ENCODE data around the gene CD300C.

Gene CD300C

GRCh38 chr17:74547736-74548135, 1.8 kb upstream of the CD300C start:
- no peak for TF ChIP-seq CTCF (IDR thresholded peaks at IDR 0.05; ENCODE audit: extremely low read depth, missing control alignments)
- DNase-seq (ENCODE audit: low spot score), result no peak

GRCh38 chr17:74547264-74547663, 1.3 kb upstream of the CD300C start:
- no peak for DNase-seq (ENCODE audit: low spot score)
- no peak for TF ChIP-seq CTCF (IDR thresholded peaks at IDR 0.05; ENCODE audit: extremely low read depth, missing control alignments)

GRCh38 chr17:74546586-74546985, 671 bp upstream of the CD300C start:
- TF ChIP-seq CTCF (IDR thresholded peaks at IDR 0.05; ENCODE audit: extremely low read depth, missing control alignments), result no peak
- no peak for DNase-seq (ENCODE audit: low spot score)

- no peak for DNase-seq (ENCODE audit: low spot score)
- TF ChIP-seq CTCF (IDR thresholded peaks at IDR 0.05; ENCODE audit: extremely low read depth, missing control alignments), result no peak
Observed at GRCh38 chr17:74544991-74545842, 698 bp downstream of the CD300C start.

GRCh38 chr17:74543891-74544760, 1.8 kb downstream of the CD300C start:
- DNase-seq (ENCODE audit: low spot score), result no peak
- TF ChIP-seq CTCF (IDR thresholded peaks at IDR 0.05; ENCODE audit: extremely low read depth, missing control alignments), result no peak

- no peak for DNase-seq (ENCODE audit: low spot score)
- TF ChIP-seq CTCF (IDR thresholded peaks at IDR 0.05; ENCODE audit: extremely low read depth, missing control alignments), result no peak
Observed at GRCh38 chr17:74543406-74543805, 2.5 kb downstream of the CD300C start.
